Gastrocnemius medialis (tissue), 4 donors: ENCODE data around the gene DARS1.

ENCODE experiments used
- CTCF ChIP-seq, 5 experiments: fragments of 450-650 bp in 3 of 5; fragments of 200-600 bp in 2 of 5; sonication (generic) in 2 of 5; IDR thresholded peaks in 4 of 5; conservative IDR thresholded peaks in 1 of 5; 1 replicate in 4 of 5; 2 replicates in 1 of 5; pipeline ENCODE4 v1.5.1; 2016 to 2019; ENCODE audit warnings: antibody characterized with exemption in 5 of 5, mild to moderate bottlenecking in 3 of 5, moderate library complexity in 3 of 5
- POLR2A ChIP-seq, 2 donors: fragments of 450-650 bp; IDR thresholded peaks; one replicate each; pipeline ENCODE4 v1.6.1; 2017; ENCODE audit warnings: antibody characterized with exemption in 2 of 2, mild to moderate bottlenecking in 2 of 2, moderate library complexity in 2 of 2

DNA sequence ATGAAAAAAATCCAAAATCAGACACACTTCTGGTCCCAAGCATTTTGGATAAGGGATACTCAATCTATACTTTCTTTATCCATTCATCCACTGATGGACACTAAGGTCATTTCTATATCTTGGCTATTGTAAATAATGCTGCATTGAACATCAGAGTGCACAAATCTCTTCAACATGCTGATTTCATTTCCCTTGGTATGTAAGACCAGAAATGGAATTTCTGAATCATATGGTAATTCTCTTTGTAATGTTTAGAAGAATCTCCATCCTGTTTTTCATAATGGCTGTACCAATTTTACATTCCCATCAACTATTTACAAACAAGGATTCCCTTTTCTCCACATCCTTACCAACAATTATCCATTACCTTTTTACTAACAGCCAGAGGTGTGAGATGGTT, 75.5 kb downstream of the DARS1 start:
- TF ChIP-seq CTCF (IDR thresholded peaks at IDR 0.05 in 4 of 5, conservative IDR thresholded peaks at IDR 0.05 in 1 of 5) (no peak), POLR2A (IDR thresholded peaks at IDR 0.05) (no peak)
